ENCODE measurements around the gene CPSF3.
"Not testable (repeated sequence)": the region's sequence is repeated elsewhere in the genome, so short reads cannot be mapped to it uniquely, and the experiment has no call there.

DNA sequence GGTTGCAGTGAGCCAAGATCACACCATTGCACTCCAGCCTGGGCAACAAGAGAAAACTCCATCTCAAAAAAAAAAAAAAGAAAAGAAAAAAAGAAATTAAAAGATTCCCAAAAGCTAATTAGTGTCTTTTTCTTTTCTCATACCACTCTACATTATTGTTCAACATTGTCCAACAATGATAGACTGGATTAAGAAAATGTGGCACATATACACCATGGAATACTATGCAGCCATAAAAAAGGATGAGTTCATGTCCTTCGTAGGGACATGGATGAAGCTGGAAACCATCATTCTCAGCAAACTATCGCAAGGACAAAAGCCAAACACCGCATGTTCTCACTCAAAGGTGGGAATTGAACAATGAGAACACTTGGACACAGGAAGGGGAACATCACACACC lies 90.5 kb downstream of the CPSF3 start:
- TF ChIP-seq, protein P1, sequence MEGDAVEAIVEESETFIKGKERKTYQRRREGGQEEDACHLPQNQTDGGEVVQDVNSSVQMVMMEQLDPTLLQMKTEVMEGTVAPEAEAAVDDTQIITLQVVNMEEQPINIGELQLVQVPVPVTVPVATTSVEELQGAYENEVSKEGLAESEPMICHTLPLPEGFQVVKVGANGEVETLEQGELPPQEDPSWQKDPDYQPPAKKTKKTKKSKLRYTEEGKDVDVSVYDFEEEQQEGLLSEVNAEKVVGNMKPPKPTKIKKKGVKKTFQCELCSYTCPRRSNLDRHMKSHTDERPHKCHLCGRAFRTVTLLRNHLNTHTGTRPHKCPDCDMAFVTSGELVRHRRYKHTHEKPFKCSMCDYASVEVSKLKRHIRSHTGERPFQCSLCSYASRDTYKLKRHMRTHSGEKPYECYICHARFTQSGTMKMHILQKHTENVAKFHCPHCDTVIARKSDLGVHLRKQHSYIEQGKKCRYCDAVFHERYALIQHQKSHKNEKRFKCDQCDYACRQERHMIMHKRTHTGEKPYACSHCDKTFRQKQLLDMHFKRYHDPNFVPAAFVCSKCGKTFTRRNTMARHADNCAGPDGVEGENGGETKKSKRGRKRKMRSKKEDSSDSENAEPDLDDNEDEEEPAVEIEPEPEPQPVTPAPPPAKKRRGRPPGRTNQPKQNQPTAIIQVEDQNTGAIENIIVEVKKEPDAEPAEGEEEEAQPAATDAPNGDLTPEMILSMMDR (conservative IDR thresholded peaks at IDR 0.05) = not testable (repeated sequence)
- TF ChIP-seq ZFX (IDR thresholded peaks at IDR 0.05) = not testable (repeated sequence)
